WTC11 (cell line): ENCODE measurements around the gene SRPRA. TPM values are rescaled to one million over a fixed set of nuclear protein-coding genes. Genes with fewer than 3 reads are reported as not detected.
A peak's percentile ranks its signal among the peaks of the same experiment; 100 is the strongest.

Experiments used
- AFF4 ChIP-seq: sonication (generic); formaldehyde crosslinking; IDR thresholded peaks from 2 replicates; pipeline ENCODE4 v1.8.1; 2023; ENCODE audit warnings: mild to moderate bottlenecking, missing genetic modification reagents, borderline replicate concordance
- ARID4B ChIP-seq: sonication (generic); formaldehyde crosslinking; IDR thresholded peaks from 2 replicates; pipeline ENCODE4 v1.8.0; 2023; ENCODE audit warnings: missing genetic modification reagents, mild to moderate bottlenecking, borderline replicate concordance
- CBFB ChIP-seq: sonication (generic); formaldehyde crosslinking; IDR thresholded peaks from 2 replicates; pipeline ENCODE4 v1.8.1; 2022; ENCODE audit warnings: mild to moderate bottlenecking, low read depth, missing genetic modification reagents
- CREB1 ChIP-seq: sonication (generic); formaldehyde crosslinking; IDR thresholded peaks from 2 replicates; pipeline ENCODE4 v1.8.0; 2023; ENCODE audit warnings: mild to moderate bottlenecking, missing genetic modification reagents
- CTCF ChIP-seq: fragments of 200-600 bp; IDR thresholded peaks from 2 replicates; pipeline ENCODE4 v1.8.0; 2022; ENCODE audit warnings: antibody characterized with exemption
- E2F4 ChIP-seq: sonication (generic); formaldehyde crosslinking; IDR thresholded peaks from 2 replicates; pipeline ENCODE4 v1.8.1; 2022; ENCODE audit warnings: low read depth, mild to moderate bottlenecking, moderate library complexity, missing genetic modification reagents, borderline replicate concordance
- FOXP1 ChIP-seq: sonication (generic); formaldehyde crosslinking; IDR thresholded peaks from 2 replicates; pipeline ENCODE4 v1.8.0; 2022; ENCODE audit warnings: missing genetic modification reagents, mild to moderate bottlenecking, moderate library complexity, borderline replicate concordance
- GTF2I ChIP-seq: fragments of 250-450 bp; sonication (Bioruptor Pico); conservative IDR thresholded peaks from 2 replicates; pipeline ENCODE4 v1.4.0; 2021; ENCODE audit warnings: mild to moderate bottlenecking
- JAZF1 ChIP-seq: fragments of 250-450 bp; sonication (Bioruptor Pico); IDR thresholded peaks from 2 replicates; pipeline ENCODE4 v1.9.0; 2021; ENCODE audit warnings: moderate library complexity, mild to moderate bottlenecking, inconsistent platforms
- MAX ChIP-seq: sonication (generic); formaldehyde crosslinking; IDR thresholded peaks from 2 replicates; pipeline ENCODE4 v1.8.0; 2022; ENCODE audit warnings: mild to moderate bottlenecking, missing genetic modification reagents
- MYBL2 ChIP-seq: sonication (generic); formaldehyde crosslinking; IDR thresholded peaks from 2 replicates; pipeline ENCODE4 v1.8.1; 2023; ENCODE audit warnings: mild to moderate bottlenecking, moderate library complexity, missing genetic modification reagents
- OVOL2 ChIP-seq: fragments of 250-450 bp; sonication (Bioruptor Pico); IDR thresholded peaks from 2 replicates; pipeline ENCODE4 v1.9.0; 2021; ENCODE audit warnings: mild to moderate bottlenecking, borderline replicate concordance
- PRDM15 ChIP-seq: sonication (generic); formaldehyde crosslinking; IDR thresholded peaks from 2 replicates; pipeline ENCODE4 v1.8.0; 2022; ENCODE audit warnings: missing genetic modification reagents
- PRRX2 ChIP-seq: fragments of 250-450 bp; sonication (Bioruptor Pico); IDR thresholded peaks from 2 replicates; pipeline ENCODE4 v1.8.0; 2021; ENCODE audit warnings: mild to moderate bottlenecking
- RORB ChIP-seq: fragments of 250-450 bp; sonication (Bioruptor Pico); IDR thresholded peaks from 2 replicates; pipeline ENCODE4 v1.9.0; 2021; ENCODE audit warnings: mild to moderate bottlenecking
- TEAD1 ChIP-seq: sonication (generic); formaldehyde crosslinking; IDR thresholded peaks from 2 replicates; pipeline ENCODE4 v1.8.0; 2022; ENCODE audit warnings: mild to moderate bottlenecking, missing genetic modification reagents
- TEAD4 ChIP-seq: sonication (generic); formaldehyde crosslinking; IDR thresholded peaks from 2 replicates; pipeline ENCODE4 v1.8.0; 2022; ENCODE audit warnings: mild to moderate bottlenecking, missing genetic modification reagents
- TP53 ChIP-seq: sonication (generic); formaldehyde crosslinking; IDR thresholded peaks from 2 replicates; pipeline ENCODE4 v1.8.1; 2023; ENCODE audit warnings: mild to moderate bottlenecking, missing genetic modification reagents
- ZNF232 ChIP-seq: sonication (generic); formaldehyde crosslinking; IDR thresholded peaks from 2 replicates; pipeline ENCODE4 v1.8.0; 2022; ENCODE audit warnings: mild to moderate bottlenecking, missing genetic modification reagents
- ZNF396 ChIP-seq: fragments of 250-450 bp; sonication (Bioruptor Pico); IDR thresholded peaks from 2 replicates; pipeline ENCODE4 v1.8.0; 2021; ENCODE audit warnings: mild to moderate bottlenecking, moderate library complexity, borderline replicate concordance
- ZNF423 ChIP-seq: fragments of 250-450 bp; sonication (Bioruptor Pico); IDR thresholded peaks from 2 replicates; pipeline ENCODE4 v2.1.2; 2022; ENCODE audit warnings: mild to moderate bottlenecking, moderate library complexity
- ZNF671 ChIP-seq: fragments of 250-450 bp; sonication (Bioruptor Pico); IDR thresholded peaks from 2 replicates; pipeline ENCODE4 v1.8.0; 2021; ENCODE audit warnings: mild to moderate bottlenecking
- ZSCAN18 ChIP-seq: fragments of 250-450 bp; sonication (Bioruptor Pico); IDR thresholded peaks from 2 replicates; pipeline ENCODE4 v2.1.2; 2022; ENCODE audit warnings: mild to moderate bottlenecking, moderate library complexity
- total RNA-seq: library from RNA; stranded (reverse); gene quantifications from 3 replicates; pipeline ENCODE4 v1.2.3, GENCODE V29; 2021

The SRPRA gene
- total RNA-seq, 1 experiment from 2014 or later, result 64.7 TPM

- TF ChIP-seq ZNF232 (no peak), TEAD4 (CRISPR knock-in tag) (no peak), MYBL2 (no peak), PRRX2 (CRISPR knock-in tag) (no peak), CBFB (CRISPR knock-in tag) (no peak), MAX (CRISPR knock-in tag) (peak; percentile 7; the same call in 1 of the 2 replicates), CREB1 (no peak), TP53 (no peak), RORB (CRISPR knock-in tag) (no peak), FOXP1 (CRISPR knock-in tag) (no peak; the same call in 1 of the 2 replicates), TEAD1 (CRISPR knock-in tag) (no peak), OVOL2 (CRISPR knock-in tag) (no peak), E2F4 (CRISPR knock-in tag) (no peak), JAZF1 (CRISPR knock-in tag) (no peak), PRDM15 (CRISPR knock-in tag) (no peak), GTF2I (CRISPR knock-in tag) (no peak), ZSCAN18 (no peak), ZNF423 (CRISPR knock-in tag) (no peak), ARID4B (CRISPR knock-in tag) (0 out of 2 replicates have a peak, but pooled peaks have one; percentile 11), CTCF (no peak), ZNF396 (CRISPR knock-in tag) (no peak), AFF4 (no peak), ZNF671 (CRISPR knock-in tag) (no peak)
Observed at GRCh38 chr11:126282736-126283591, 14.3 kb upstream of the SRPRA start, which contains the start of gene TIRAP (continued).
